Measurements from ENCODE around the gene FUT9. TPM values are rescaled to one million over a fixed set of nuclear protein-coding genes. Genes with fewer than 3 reads are reported as not detected.

FUT9 gene
- total and polyA plus RNA-seq, 2 of the 8 experiments (the other 6 are each of a cell fraction or from before 2014, with no cell fraction given) = 0.85 to 4.9 TPM

DNA sequence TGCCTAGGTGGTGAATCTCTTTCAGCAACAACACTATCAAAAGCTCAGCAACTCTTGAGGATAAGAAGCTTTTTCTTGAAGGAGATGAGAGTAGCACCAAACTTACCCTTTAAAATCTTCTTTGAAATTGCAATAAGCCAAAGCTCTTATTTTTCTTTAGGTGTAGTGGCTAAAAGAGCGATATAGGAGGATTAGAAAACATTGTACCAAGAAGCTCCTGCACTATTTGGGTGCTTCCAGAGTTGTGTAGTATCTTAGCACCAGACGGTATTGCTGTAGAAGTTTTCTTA is 1.2 kb downstream of the FUT9 start:
- Histone ChIP-seq H4K91ac (replicated peaks; ENCODE audit: insufficient read length, low read length) (no peak overlapping the region), H2AK5ac (ENCODE audit: low read depth, low read length) (no peak overlapping the region), H3K23ac (ENCODE audit: insufficient read length) (no peak overlapping the region), H3K9ac (replicated peaks in 1 of 4; ENCODE audit: extremely low read depth in 1 of 4, low read depth in 3 of 4, low read length in 3 of 4) (no peak overlapping the region), H2BK12ac (ENCODE audit: low read depth, low read length) (no peak overlapping the region), H3K27ac (ENCODE audit: low read depth, low read length) (no peak overlapping the region), H4K8ac (ENCODE audit: extremely low read depth, insufficient read depth, low read length) (no peak overlapping the region), H3K79me2 (ENCODE audit: control insufficient read depth in 1 of 2, insufficient read depth in 2 of 2, low read length in 2 of 2) (no peaks in the 10 kb centered on the region), H3K56ac (replicated peaks; ENCODE audit: insufficient read length, low read depth, low read length) (no peak overlapping the region), H3K9me3 (ENCODE audit: insufficient read depth in 2 of 2, low read depth in 1 of 2, low read length in 1 of 2) (no peaks in the 10 kb centered on the region), H3K14ac (ENCODE audit: insufficient read length) (no peak overlapping the region), H2BK15ac (ENCODE audit: low read length) (no peak overlapping the region), H3K36me3 (ENCODE audit: control insufficient read depth in 2 of 4, insufficient read depth in 4 of 4, low read length in 3 of 4) (no peaks in the 10 kb centered on the region), H3K79me1 (ENCODE audit: low read depth, low read length) (no peaks in the 10 kb centered on the region), H3K4ac (replicated peaks; ENCODE audit: insufficient read length, low read depth, low read length) (no peak overlapping the region), H3K4me3 (ENCODE audit: extremely low read depth in 1 of 4, insufficient read depth in 2 of 4, low read depth in 3 of 4, low read length in 4 of 4) (peak overlapping the region in 3 of 4 experiments; percentile 82 to 85 (median 83); a peak in 5 of 8 replicates), H4K5ac (ENCODE audit: insufficient read length, low read depth, low read length) (no peak overlapping the region), H3K27me3 (replicated peaks in 1 of 4; ENCODE audit: control insufficient read depth in 3 of 4, extremely low read depth in 1 of 4, insufficient read depth in 3 of 4, low read length in 3 of 4) (peaks cover 0 to 6% (median 0%) of the 10 kb centered on the region in 4 experiments; a peak in 3 of 7 replicates), H4K20me1 (replicated peaks in 1 of 2; ENCODE audit: control insufficient read depth in 1 of 2, insufficient read depth in 2 of 2, low read length in 2 of 2) (no peaks in the 10 kb centered on the region), H2BK5ac (ENCODE audit: low read depth, low read length) (no peak overlapping the region), H3K4me1 (replicated peaks in 1 of 4; ENCODE audit: control insufficient read depth in 3 of 4, insufficient read depth in 4 of 4, low read length in 3 of 4) (peaks cover 0 to 4% (median 0%) of the 10 kb centered on the region in 4 experiments; a peak in 4 of 7 replicates), H2BK20ac (ENCODE audit: low read length) (no peak overlapping the region), H3K18ac (ENCODE audit: extremely low read depth, low read length) (no peak overlapping the region), H3K4me2 (ENCODE audit: insufficient read depth in 1 of 2, low read depth in 2 of 2, low read length in 2 of 2) (peak overlapping the region; percentile 95 to 99), H2AFZ (ENCODE audit: low read length) (no peak overlapping the region), H3K23me2 (ENCODE audit: low read depth, low read length) (peaks cover 15% of the 10 kb centered on the region), H2BK120ac (replicated peaks; ENCODE audit: low read depth, low read length) (no peak overlapping the region)
- POLR2A ChIA-PET (ENCODE audit: partially characterized antibody) = no interaction called here
- CTCF ChIA-PET (ENCODE audit: partially characterized antibody) = interaction anchor here (0.6 kb wide), 1 partner anchor 370 kb away, joined by 3 read pairs; no protein-coding TSS in a partner anchor
- TF ChIP-seq POLR2A (IDR thresholded peaks at IDR 0.05; ENCODE audit: control extremely low read depth in 1 of 2, low read depth in 2 of 2, low read length in 2 of 2) = no peak
- no peak for TF ChIP-seq SP4 (IDR thresholded peaks at IDR 0.05; ENCODE audit: low read length)
- TF ChIP-seq ZNF274 (IDR thresholded peaks at IDR 0.05; ENCODE audit: borderline replicate concordance, extremely low read depth, low read length) = no peak
- no peak for TF ChIP-seq TEAD4 (IDR thresholded peaks at IDR 0.05; ENCODE audit: low read depth, low read length)
- no peak for TF ChIP-seq TBP (IDR thresholded peaks at IDR 0.05; ENCODE audit: low read depth, low read length)
- TF ChIP-seq TAF1 (IDR thresholded peaks at IDR 0.05; ENCODE audit: low read depth, low read length) = no peak
- DNase-seq (ENCODE audit: low read depth in 1 of 2, low spot score in 2 of 2) (no peak), FAIRE-seq (no peak)
- WGBS, 2 experiments (ENCODE audit: extremely low coverage in 1 of 2, insufficient coverage in 1 of 2, insufficient read length in 1 of 2, insufficient replicate concordance in 2 of 2, low coverage in 1 of 2, low lambda C conversion rate in 2 of 2, missing lambda C conversion rate in 1 of 2) = 81% methylated on average over 2 of the region's 2 CpGs; no CpG with 5 or more reads in 1 of the 2 experiments
